Epithelial cell of proximal tubule (primary cell): ENCODE results near the gene TMEM41A. TPM values are rescaled to one million over a fixed set of nuclear protein-coding genes. Genes with fewer than 3 reads are reported as not detected.

Experiments used
- DNase-seq: peaks from one replicate; pipeline ENCODE4 v3.0.0-alpha.2; 2011; ENCODE audit warnings: low read depth
- H3K4me3 ChIP-seq: 2 replicates; pipeline ENCODE4 v1.5.1; 2011; ENCODE audit warnings: low read depth, mild to moderate bottlenecking, low read length
- CTCF ChIP-seq: conservative IDR thresholded peaks from 2 replicates; pipeline ENCODE4 v1.5.1; 2012; ENCODE audit warnings: low read depth, mild to moderate bottlenecking, low read length
- total RNA-seq: library from RNA; depleted of rRNA; stranded (reverse); fragments of >200 nt; gene quantifications from 2 replicates; pipeline ENCODE4 v1.2.3, GENCODE V29; 2015

TMEM41A gene
- total RNA-seq = 14.6 and 16.2 TPM in 2 replicates

- DNase-seq = no peak
- peak within 1 kb of the TSS; percentile 70 for H3K4me3 ChIP-seq
- TF ChIP-seq CTCF = no peak
These were observed at the start of gene TMEM41A for GRCh38 chr3:185498503-185499396. Gene TMEM41A (minus strand): TSS chr3:185499035. CDS start chr3:185498961, 74 bp downstream.

GRCh38 chr3:185540695-185541094 is 41.9 kb upstream of the TMEM41A start:
- H3K4me3 ChIP-seq = no peak overlapping the region
- no peak for TF ChIP-seq CTCF
- no peak for DNase-seq

GRCh38 chr3:185539934-185540333 is 41.1 kb upstream of the TMEM41A start:
- no peak overlapping the region for H3K4me3 ChIP-seq
- no peak for DNase-seq
- TF ChIP-seq CTCF = no peak

GRCh38 chr3:185537369-185537970 is 38.6 kb upstream of the TMEM41A start:
- DNase-seq = peak; percentile 99
- H3K4me3 ChIP-seq = no peak overlapping the region
- no peak for TF ChIP-seq CTCF

GRCh38 chr3:185534511-185534910 is 35.7 kb upstream of the TMEM41A start:
- no peak for DNase-seq
- TF ChIP-seq CTCF = no peak
- H3K4me3 ChIP-seq = no peak overlapping the region

- no peak for DNase-seq
- H3K4me3 ChIP-seq = no peak overlapping the region
- no peak for TF ChIP-seq CTCF
These were observed 34.1 kb upstream of the TMEM41A start for GRCh38 chr3:185532901-185533300.
